Measurements from ENCODE around the gene CELSR1.
"Not testable (repeated sequence)": the region's sequence is repeated elsewhere in the genome, so short reads cannot be mapped to it uniquely, and the experiment has no call there.

Gene CELSR1

GRCh38 chr22:46415776-46416519, 121.5 kb downstream of the CELSR1 start:
- DNase-seq, result no peak

GRCh38 chr22:46414704-46415103, 122.7 kb downstream of the CELSR1 start:
- peak in 2 of 3 donors; percentile 8 to 12 for DNase-seq

- DNase-seq, result no peak
Measured at GRCh38 chr22:46413725-46414379, 123.6 kb downstream of the CELSR1 start.

GRCh38 chr22:46411347-46411746, 126.1 kb downstream of the CELSR1 start:
- DNase-seq, result no peak

GRCh38 chr22:46410291-46410808, 127.1 kb downstream of the CELSR1 start:
- DNase-seq, result no peak

GRCh38 chr22:46409631-46410210, 127.7 kb downstream of the CELSR1 start:
- DNase-seq, result no peak

- no peak for DNase-seq
Measured at GRCh38 chr22:46408568-46409506, 128.6 kb downstream of the CELSR1 start.

GRCh38 chr22:46407748-46408147, 129.7 kb downstream of the CELSR1 start:
- DNase-seq, result no peak

GRCh38 chr22:46406791-46407190, 130.6 kb downstream of the CELSR1 start:
- DNase-seq, result no peak

GRCh38 chr22:46406349-46406748, 131.1 kb downstream of the CELSR1 start:
- DNase-seq, result no peak

GRCh38 chr22:46405901-46406300, 131.5 kb downstream of the CELSR1 start:
- DNase-seq, result no peak

GRCh38 chr22:46403880-46404279, 133.5 kb downstream of the CELSR1 start:
- DNase-seq, result not testable (repeated sequence)

- DNase-seq, result no peak
Measured at GRCh38 chr22:46402505-46402904, 134.9 kb downstream of the CELSR1 start.

- no peak for DNase-seq
Measured at GRCh38 chr22:46401370-46401769, 136.1 kb downstream of the CELSR1 start.

GRCh38 chr22:46399251-46400024, 138.0 kb downstream of the CELSR1 start:
- DNase-seq, result no peak

- no peak for DNase-seq
Measured at GRCh38 chr22:46397951-46398350, 139.5 kb downstream of the CELSR1 start.

- DNase-seq, result no peak
Measured at GRCh38 chr22:46397514-46397913, 139.9 kb downstream of the CELSR1 start.

- DNase-seq, result not testable (repeated sequence)
Measured at GRCh38 chr22:46397049-46397448, 140.4 kb downstream of the CELSR1 start.

- no peak for DNase-seq
Measured at GRCh38 chr22:46395145-46395544, 142.3 kb downstream of the CELSR1 start.

GRCh38 chr22:46394622-46395021, 142.8 kb downstream of the CELSR1 start:
- DNase-seq, result no peak

GRCh38 chr22:46393873-46394272, 143.5 kb downstream of the CELSR1 start:
- DNase-seq, result no peak
